HG03378 (cell line): ENCODE measurements around the gene SLC27A2.

Experiments
- ATAC-seq: cut with Tn5 transposase; IDR thresholded peaks from one replicate; pipeline ENCODE4 v1.9.1; 2021; ENCODE audit warnings: mild to moderate bottlenecking, moderate library complexity; ENCODE audit not compliant: unreplicated experiment

SLC27A2 gene

DNA sequence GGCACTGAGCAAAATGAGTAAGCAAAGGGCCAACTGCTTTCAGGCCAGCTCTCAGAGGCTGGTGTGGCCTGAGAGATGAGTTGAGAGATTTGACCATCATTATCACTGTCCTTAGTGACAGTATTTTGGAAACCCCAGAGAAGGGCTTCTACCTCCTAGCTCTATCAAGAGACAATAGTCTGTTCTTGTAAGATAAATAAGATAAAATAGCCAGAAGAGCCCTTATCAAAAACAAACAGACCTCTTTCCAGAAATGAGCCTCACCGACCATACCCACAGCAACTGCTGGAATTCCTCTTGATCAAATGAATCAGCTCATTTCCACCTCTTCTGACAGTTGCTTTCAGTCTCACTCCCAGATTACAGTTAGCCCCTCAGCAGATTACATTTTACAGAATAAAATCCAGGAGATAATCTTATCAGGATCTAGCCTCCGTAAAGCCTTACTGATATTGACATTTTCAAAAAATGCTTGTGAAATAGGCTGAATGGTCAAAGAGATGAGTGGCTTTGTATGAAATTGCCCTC is 79.0 kb downstream of the SLC27A2 start:
- ATAC-seq = peak; percentile 51

- ATAC-seq = no peak
Measured at GRCh38 chr15:50261981-50262380, 80.0 kb downstream of the SLC27A2 start.

GRCh38 chr15:50262533-50262932 is 80.5 kb downstream of the SLC27A2 start:
- ATAC-seq = no peak

GRCh38 chr15:50265620-50266019 is 83.6 kb downstream of the SLC27A2 start, which contains the start of gene HDC:
TSS of gene HDC (minus strand) at chr15:50265726. CDS start at chr15:50265623, 103 bp downstream.
- ATAC-seq = no peak

DNA sequence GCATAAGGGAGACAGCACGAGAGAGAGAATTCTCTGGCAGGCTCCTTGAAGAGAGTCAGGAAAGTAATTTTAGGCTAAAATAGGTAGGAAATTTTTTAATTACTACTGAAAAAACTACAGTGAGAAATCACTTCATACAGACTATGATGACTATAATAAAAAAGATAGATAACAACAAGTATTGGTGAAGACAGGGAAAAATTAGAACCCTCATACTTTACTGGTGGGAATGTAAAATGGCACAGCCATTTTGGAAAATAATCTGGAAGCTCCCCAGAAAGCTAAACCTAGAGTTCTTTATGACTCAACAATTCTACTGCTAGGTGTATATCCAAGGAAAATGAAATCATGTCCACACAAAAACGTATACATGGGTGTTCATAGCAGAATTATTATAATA is 85.6 kb downstream of the SLC27A2 start:
- no peak for ATAC-seq

DNA sequence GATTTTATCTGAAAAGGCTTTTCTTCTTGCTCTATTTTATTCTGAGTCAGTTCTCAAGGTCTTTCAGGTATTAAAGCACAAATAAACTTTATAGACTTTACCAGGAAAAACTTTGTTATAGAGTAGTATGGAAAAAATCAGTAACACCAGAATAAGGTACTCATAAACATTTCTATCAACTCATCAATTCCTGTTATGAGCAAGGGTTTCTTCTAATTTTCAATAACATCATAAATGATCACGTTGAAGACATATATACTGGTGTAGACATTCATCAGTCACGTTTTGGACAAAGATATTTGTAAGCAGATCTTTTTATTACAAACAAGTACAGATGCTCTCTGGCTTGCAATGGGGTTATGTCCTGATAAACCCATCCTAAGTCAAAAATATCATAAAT is 93.1 kb downstream of the SLC27A2 start:
- ATAC-seq = no peak

DNA sequence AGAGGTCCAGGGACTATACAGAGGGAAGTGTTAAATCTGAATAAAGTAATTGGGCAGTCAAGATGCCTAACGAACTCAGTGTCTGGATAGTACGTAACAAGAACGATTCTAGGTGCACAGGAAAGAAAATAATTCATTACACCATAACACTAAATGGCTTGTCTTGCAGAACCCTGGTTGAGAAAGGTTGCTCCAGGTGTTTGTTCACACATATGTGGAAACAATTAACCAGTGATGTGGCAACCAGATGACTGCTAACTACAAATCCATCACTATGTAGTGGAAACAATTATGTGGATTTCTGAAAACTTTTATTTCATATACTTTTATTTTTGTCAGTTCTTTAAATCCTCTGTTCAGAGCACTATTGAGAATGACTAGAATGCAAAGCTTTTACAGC is 93.9 kb downstream of the SLC27A2 start:
- ATAC-seq = no peak

- no peak for ATAC-seq
Measured at GRCh38 chr15:50277370-50277769, 95.4 kb downstream of the SLC27A2 start.

- no peak for ATAC-seq
Measured at GRCh38 chr15:50278496-50278895, 96.5 kb downstream of the SLC27A2 start.

GRCh38 chr15:50280271-50280670 is 98.3 kb downstream of the SLC27A2 start:
- ATAC-seq = no peak

DNA sequence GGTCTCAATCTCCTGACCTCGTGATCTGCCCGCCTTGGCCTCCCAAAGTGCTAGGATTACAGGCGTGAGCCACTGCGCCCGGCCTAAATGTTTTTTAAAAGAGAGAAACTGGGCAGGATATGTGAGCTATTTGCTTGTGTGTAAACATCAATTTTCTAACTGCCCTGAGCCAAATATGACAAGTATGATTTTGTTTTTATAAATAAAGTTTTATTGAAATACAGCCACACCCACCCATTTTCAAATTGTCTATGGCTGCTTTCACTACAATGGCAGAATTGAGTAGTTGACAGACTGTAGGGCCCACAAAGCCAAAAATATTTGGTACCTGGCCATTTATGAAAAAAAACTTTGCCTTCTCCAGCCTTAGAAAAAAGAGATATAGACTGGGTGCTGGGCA is 99.4 kb downstream of the SLC27A2 start:
- ATAC-seq = no peak
